Transverse colon (tissue), 4 donors: ENCODE measurements around the gene GSAP. TPM values are rescaled to one million over a fixed set of nuclear protein-coding genes. Genes with fewer than 3 reads are reported as not detected.

ENCODE experiments used
- DNase-seq: peaks from one replicate; pipeline ENCODE4 v3.0.0-alpha.2; 2019
- H3K27ac ChIP-seq, 4 donors: fragments of 200-600 bp; sonication (generic); 2 replicates each; pipeline ENCODE4 v1.5.1; 2016 to 2018; ENCODE audit warnings: inconsistent platforms in 4 of 4
- H3K27me3 ChIP-seq: fragments of 200-600 bp; sonication (generic); 2 replicates; pipeline ENCODE4 v1.5.1; 2017; ENCODE audit warnings: inconsistent platforms
- H3K36me3 ChIP-seq, 4 donors: fragments of 200-600 bp; sonication (generic); 2 replicates each; pipeline ENCODE4 v1.5.1; 2017 to 2019; ENCODE audit warnings: inconsistent platforms in 4 of 4
- H3K4me1 ChIP-seq, 4 donors: fragments of 200-600 bp; sonication (generic); 2 replicates each; pipeline ENCODE4 v1.5.1; 2017 to 2020; ENCODE audit warnings: inconsistent platforms in 4 of 4
- H3K4me3 ChIP-seq, 4 donors: fragments of 200-600 bp; sonication (generic); 1 replicate in 1 of 4; 2 replicates in 3 of 4; pipeline versions ENCODE4 v1.5.1 to v1.6.1; 2017 to 2019; ENCODE audit warnings: inconsistent platforms in 4 of 4
- H3K9me3 ChIP-seq, 2 donors: fragments of 200-600 bp; sonication (generic); 2 replicates each; pipeline ENCODE4 v1.5.1; 2017 to 2019; ENCODE audit warnings: inconsistent platforms in 2 of 2
- EP300 ChIP-seq: sonication (generic); formaldehyde crosslinking; IDR thresholded peaks from one replicate; pipeline ENCODE4 v1.6.1; 2017; ENCODE audit warnings: antibody characterized with exemption, low read depth
- POLR2A ChIP-seq: fragments of 450-650 bp; IDR thresholded peaks from one replicate; pipeline ENCODE4 v1.6.1; 2016; ENCODE audit warnings: antibody characterized with exemption, mild to moderate bottlenecking, moderate library complexity
- POLR2AphosphoS5 ChIP-seq, 3 donors: sonication (generic); formaldehyde crosslinking; IDR thresholded peaks; one replicate each; pipeline ENCODE4 v1.6.1; 2016; ENCODE audit warnings: antibody characterized with exemption in 3 of 3
- WGBS, 2 donors: methylation state at CpG; one replicate each; pipeline ENCODE4 v1.1.5; 2018; ENCODE audit warnings: low coverage in 1 of 2; 5-methylcytosine and 5-hydroxymethylcytosine counted together
- in situ Hi-C, 4 donors: fragments of 200-750 bp; cut with MboI; loops; one replicate each; pipeline versions ENCODE4 v1.15.0 to v1.15.1; 2017; ENCODE audit warnings: low sequenced_read_pairs in 3 of 4, low pct_ligation_motif_present in 1 of 4, low pct_unique_long_range_greater_than_20kb in 1 of 4
- intact Hi-C: fragments of 100-400 bp; cut with DNase I; formaldehyde crosslinking; loops from one replicate; pipeline ENCODE4 v1.15.1; 2023; ENCODE audit warnings: low total_unique reads
- total RNA-seq, 4 donors: library from RNA; depleted of rRNA; stranded (reverse); fragments of >200 nt; gene quantifications; one replicate each; pipeline ENCODE4 v1.1.0, GENCODE V29; 2016
- TF ChIP-seq, protein P1 (sequence below), 5 experiments: fragments of 200-600 bp in 3 of 5; fragments of 450-650 bp in 2 of 5; sonication (generic) in 3 of 5; IDR thresholded peaks; 1 replicate in 2 of 5; 2 replicates in 3 of 5; pipeline ENCODE4 v1.5.1; 2016 to 2017; ENCODE audit warnings: antibody characterized with exemption in 5 of 5, inconsistent platforms in 3 of 5, mild to moderate bottlenecking in 2 of 5, moderate library complexity in 1 of 5

GSAP gene
- total RNA-seq, 4 donors from 2014 or later: 5.0 to 25.2 (median 15.5) TPM

- Histone ChIP-seq H3K4me1 (peaks cover 0 to 1% (median under 1%) of the 10 kb centered on the region in 4 donors), H3K27ac (no peak overlapping the region), H3K36me3 (no peaks in the 10 kb centered on the region), H3K27me3 (no peaks in the 10 kb centered on the region), H3K4me3 (no peak overlapping the region), H3K9me3 (no peaks in the 10 kb centered on the region)
- intact Hi-C loops (no loop called here), in situ Hi-C loops (no loop called here)
- no peak for DNase-seq
- WGBS, 2 donors: 63 to 79% methylated on average over 3 of the region's 3 CpGs
- TF ChIP-seq EP300 (no peak), POLR2AphosphoS5 (IDR thresholded peaks at IDR 0.05) (no peak), POLR2A (no peak)
- TF ChIP-seq, protein P1, sequence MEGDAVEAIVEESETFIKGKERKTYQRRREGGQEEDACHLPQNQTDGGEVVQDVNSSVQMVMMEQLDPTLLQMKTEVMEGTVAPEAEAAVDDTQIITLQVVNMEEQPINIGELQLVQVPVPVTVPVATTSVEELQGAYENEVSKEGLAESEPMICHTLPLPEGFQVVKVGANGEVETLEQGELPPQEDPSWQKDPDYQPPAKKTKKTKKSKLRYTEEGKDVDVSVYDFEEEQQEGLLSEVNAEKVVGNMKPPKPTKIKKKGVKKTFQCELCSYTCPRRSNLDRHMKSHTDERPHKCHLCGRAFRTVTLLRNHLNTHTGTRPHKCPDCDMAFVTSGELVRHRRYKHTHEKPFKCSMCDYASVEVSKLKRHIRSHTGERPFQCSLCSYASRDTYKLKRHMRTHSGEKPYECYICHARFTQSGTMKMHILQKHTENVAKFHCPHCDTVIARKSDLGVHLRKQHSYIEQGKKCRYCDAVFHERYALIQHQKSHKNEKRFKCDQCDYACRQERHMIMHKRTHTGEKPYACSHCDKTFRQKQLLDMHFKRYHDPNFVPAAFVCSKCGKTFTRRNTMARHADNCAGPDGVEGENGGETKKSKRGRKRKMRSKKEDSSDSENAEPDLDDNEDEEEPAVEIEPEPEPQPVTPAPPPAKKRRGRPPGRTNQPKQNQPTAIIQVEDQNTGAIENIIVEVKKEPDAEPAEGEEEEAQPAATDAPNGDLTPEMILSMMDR (IDR thresholded peaks at IDR 0.05): no peak
Measured at GRCh38 chr7:77458786-77459185, 42.6 kb upstream of the GSAP start.

- in situ Hi-C loops (no loop called here), intact Hi-C loops (no loop called here)
- Histone ChIP-seq H3K36me3 (no peaks in the 10 kb centered on the region), H3K9me3 (no peaks in the 10 kb centered on the region), H3K4me1 (peaks cover 0 to 11% (median 6%) of the 10 kb centered on the region in 4 donors), H3K27ac (no peak overlapping the region), H3K4me3 (no peak overlapping the region), H3K27me3 (no peaks in the 10 kb centered on the region)
- no peak for DNase-seq
- TF ChIP-seq POLR2A (no peak), EP300 (no peak), POLR2AphosphoS5 (IDR thresholded peaks at IDR 0.05) (no peak)
- TF ChIP-seq, protein P1 (IDR thresholded peaks at IDR 0.05): no peak
- WGBS, 2 donors: 40% methylated on average over 4 of the region's 4 CpGs
Measured at GRCh38 chr7:77457779-77458178, 41.6 kb upstream of the GSAP start.

DNA sequence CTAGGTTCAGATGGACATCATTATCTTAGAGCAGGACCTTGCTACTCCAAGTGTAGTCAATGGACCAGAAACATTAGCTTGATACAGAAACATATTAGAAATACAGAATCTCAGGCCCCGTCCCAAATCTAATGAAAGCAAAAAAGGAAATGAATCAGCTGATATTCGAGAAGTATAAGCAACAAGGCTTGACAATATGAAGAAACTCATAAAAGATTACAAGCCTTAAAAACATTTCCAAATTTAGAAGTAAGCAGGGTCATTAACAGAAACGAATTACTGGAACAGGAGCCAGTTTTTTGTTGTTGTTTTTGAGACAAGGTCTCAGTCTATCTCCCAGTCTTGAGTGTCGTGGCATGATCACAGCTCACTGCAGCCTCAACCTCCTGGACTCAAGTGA is 40.5 kb upstream of the GSAP start:
- in situ Hi-C loops: no loop called here
- TF ChIP-seq, protein P1 (IDR thresholded peaks at IDR 0.05): no peak
- TF ChIP-seq POLR2A (no peak), EP300 (no peak), POLR2AphosphoS5 (IDR thresholded peaks at IDR 0.05) (no peak)
- WGBS, 2 donors: 56 to 70% methylated on average over 4 of the region's 4 CpGs

GRCh38 chr7:77455321-77455720 is 39.2 kb upstream of the GSAP start:
- intact Hi-C loops (no loop called here), in situ Hi-C loops (no loop called here)
- H3K36me3 ChIP-seq: no peaks in the 10 kb centered on the region
- no peaks in the 10 kb centered on the region for H3K27me3 ChIP-seq
- peaks cover 0 to 12% (median 6%) of the 10 kb centered on the region in 4 donors for H3K4me1 ChIP-seq
- peak overlapping the region in 1 of 4 donors; percentile 2 for H3K27ac ChIP-seq
- 88 to 100% methylated on average over 1 to 3 of the region's 3 CpGs for whole genome bisulfite sequencing, 2 donors
- H3K9me3 ChIP-seq: no peaks in the 10 kb centered on the region
- no peak for DNase-seq
- TF ChIP-seq EP300 (no peak), POLR2A (no peak), POLR2AphosphoS5 (IDR thresholded peaks at IDR 0.05) (no peak)
- TF ChIP-seq, protein P1 (IDR thresholded peaks at IDR 0.05): no peak
- no peak overlapping the region for H3K4me3 ChIP-seq

More for the DNA sequence above, 40.5 kb upstream of the GSAP start:
- no peak overlapping the region for H3K27ac ChIP-seq
- intact Hi-C loops: no loop called here
- no peaks in the 10 kb centered on the region for H3K9me3 ChIP-seq
- H3K4me1 ChIP-seq: peaks cover 0 to 12% (median 6%) of the 10 kb centered on the region in 4 donors
- H3K36me3 ChIP-seq: no peaks in the 10 kb centered on the region
- DNase-seq: no peak
- no peak overlapping the region for H3K4me3 ChIP-seq
- H3K27me3 ChIP-seq: no peaks in the 10 kb centered on the region
